Liver (tissue), 5 donors: ENCODE results near the gene APBB1IP. TPM values are rescaled to one million over a fixed set of nuclear protein-coding genes. Genes with fewer than 3 reads are reported as not detected.

Experiments used
- polyA plus RNA-seq, 2 donors: library from polyadenylated mRNA; stranded (reverse) in 1 of 2; unstranded in 1 of 2; fragments of 200-250 nt in 1 of 2; fragments of >200 nt in 1 of 2; fragmentation: Nextera tagmentation in 1 of 2; extraction: Ambion mirVana in 1 of 2; gene quantifications; one replicate each; pipeline versions ENCODE4 v1.2.1 to v1.2.3, GENCODE V29; 2013 to 2015
- small RNA-seq: library from RNA; depleted of rRNA; stranded (forward); fragments of <200 nt; gene quantifications from one replicate; pipeline ENCODE3, GENCODE V24; 2014
- total RNA-seq, 2 donors: library from RNA; depleted of rRNA; stranded (reverse); fragments of >200 nt; gene quantifications; one replicate each; pipeline ENCODE4 v1.2.3, GENCODE V29; 2014
- donor health status: healthy.
- donor health status: healthy.
- donor health status: healthy.

APBB1IP gene
- total and polyA plus RNA-seq, 4 donors, result 9.3 to 28.4 (median 12.8) TPM

Small RNAs within 50 kb of the gene (small RNA-seq; reads per million reads assigned to genes)
- gene RNA5SP307, result not detected

Other genes with a start within 250 kb of the APBB1IP start
- gene GAD2, start 221.6 kb upstream of the APBB1IP start, total RNA-seq, result not detected
- gene GAD2, start 221.6 kb upstream of the APBB1IP start, polyA plus RNA-seq, result not detected